Myocyte (in vitro differentiated cells): ENCODE results near the gene VSTM2L. TPM values are rescaled to one million over a fixed set of nuclear protein-coding genes. Genes with fewer than 3 reads are reported as not detected.
A peak's percentile ranks its signal among the peaks of the same experiment; 100 is the strongest.
"Not testable (repeated sequence)": the region's sequence is repeated elsewhere in the genome, so short reads cannot be mapped to it uniquely, and the experiment has no call there.

Experiments used
- DNase-seq: peaks from one replicate; pipeline ENCODE4 v3.0.0-alpha.2; 2012; ENCODE audit warnings: low read depth
- total RNA-seq: library from RNA; depleted of rRNA; stranded (reverse); fragments of >200 nt; gene quantifications from 2 replicates; pipeline ENCODE4 v1.2.3, GENCODE V29; 2014

VSTM2L gene
- total RNA-seq, 1 donor from 2014 or later: 77.5 TPM

DNA sequence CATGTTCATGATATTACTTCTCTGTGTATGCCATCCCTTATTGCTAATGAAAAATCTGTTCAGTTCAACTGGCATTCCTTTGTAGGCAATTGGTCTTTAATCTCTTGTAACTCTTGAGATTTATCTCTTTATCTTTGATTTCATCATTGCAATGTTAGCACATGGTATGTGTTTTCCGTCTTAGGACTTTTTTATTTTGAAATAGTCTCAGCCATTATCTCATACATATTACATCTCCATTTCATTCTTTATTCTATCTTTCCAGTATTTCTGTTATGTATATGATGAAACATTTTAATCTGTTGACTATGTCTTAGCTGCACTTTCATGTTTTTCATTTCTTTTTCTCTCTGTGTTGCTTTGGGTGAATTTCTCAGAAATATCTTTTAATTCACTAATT, 58.1 kb downstream of the VSTM2L start:
- no peak for DNase-seq

DNA sequence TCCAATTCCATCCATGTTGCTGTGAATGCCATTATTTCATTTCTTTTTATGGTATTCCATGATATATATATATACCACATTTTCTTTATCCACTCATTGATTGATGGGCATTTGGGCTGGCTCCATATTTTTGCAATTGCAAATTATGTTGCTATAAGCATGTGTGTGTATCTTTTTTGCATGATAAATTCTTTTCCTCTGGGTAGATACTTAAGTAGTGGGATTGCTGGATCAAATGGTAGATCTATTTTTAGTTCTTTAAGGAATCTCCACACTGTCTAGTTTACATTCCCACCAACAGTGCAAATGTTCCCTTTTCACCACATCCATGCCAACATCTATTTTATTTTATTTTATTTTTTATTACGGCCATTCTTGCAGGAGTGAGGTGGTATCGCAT, 60.6 kb downstream of the VSTM2L start:
- DNase-seq: not testable (repeated sequence)

GRCh38 chr20:37968841-37969401, 66.0 kb downstream of the VSTM2L start:
- peak; percentile 77 for DNase-seq

DNA sequence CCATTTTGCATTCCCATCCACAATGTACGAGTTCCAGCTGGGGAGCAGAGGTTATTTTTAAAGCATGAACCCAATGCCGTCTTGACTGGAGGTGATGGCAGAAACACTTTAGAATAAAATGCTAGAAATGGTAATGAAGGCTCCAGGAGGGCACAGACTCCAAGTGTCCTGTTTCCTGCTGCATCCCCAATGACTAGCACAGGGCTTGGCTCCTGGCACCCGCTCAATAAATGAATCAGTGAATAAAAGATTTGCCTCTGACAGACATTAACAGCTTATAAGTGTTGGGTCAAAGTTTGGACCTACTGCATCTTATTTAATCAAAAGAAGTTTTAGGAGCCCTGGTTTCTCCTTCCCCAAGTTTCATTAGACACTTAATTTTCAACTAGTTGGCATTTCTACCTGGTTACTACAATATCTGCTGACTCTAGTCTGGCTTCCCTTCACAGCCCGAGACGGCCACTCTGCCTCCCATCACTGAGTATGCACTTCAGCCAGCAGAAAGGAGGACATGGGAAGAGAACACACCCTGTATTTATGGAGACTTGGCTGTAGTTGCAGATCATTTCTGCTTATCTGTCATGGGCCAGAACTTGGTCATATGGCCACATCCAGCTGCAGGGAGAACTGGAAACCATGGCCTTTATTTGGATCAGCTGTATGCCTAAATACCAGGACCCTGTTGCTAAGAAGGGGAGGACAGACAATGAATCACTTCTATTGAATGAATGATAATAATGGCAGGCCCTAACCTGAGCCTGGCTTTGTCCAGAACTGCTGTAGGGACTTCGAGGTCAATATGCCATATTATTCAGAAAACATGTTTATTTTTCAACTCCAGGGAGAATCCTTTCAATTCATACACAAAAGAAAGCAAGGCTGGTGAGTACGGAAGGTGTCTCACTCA, 67.3 kb downstream of the VSTM2L start:
- DNase-seq: peak; percentile 41

DNA sequence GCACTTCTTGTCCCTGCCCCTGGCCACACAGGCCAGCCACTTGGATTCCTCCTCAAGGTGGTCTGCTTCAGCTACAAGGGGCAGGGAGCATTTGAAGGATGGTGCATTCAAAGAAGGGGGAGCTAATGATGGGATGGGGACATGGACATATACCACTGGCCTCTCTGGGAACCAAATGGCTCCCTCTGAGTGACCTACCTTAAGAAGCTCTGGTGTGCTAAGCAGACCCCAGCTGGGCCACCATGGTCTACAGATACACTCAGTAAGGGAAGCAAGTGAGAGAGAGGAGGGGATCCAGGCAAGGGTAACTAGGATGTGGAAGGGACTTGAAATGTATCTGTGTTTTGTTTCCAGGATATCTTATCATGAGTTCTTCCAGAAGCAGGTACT, 67.9 kb downstream of the VSTM2L start:
- DNase-seq: no peak

DNA sequence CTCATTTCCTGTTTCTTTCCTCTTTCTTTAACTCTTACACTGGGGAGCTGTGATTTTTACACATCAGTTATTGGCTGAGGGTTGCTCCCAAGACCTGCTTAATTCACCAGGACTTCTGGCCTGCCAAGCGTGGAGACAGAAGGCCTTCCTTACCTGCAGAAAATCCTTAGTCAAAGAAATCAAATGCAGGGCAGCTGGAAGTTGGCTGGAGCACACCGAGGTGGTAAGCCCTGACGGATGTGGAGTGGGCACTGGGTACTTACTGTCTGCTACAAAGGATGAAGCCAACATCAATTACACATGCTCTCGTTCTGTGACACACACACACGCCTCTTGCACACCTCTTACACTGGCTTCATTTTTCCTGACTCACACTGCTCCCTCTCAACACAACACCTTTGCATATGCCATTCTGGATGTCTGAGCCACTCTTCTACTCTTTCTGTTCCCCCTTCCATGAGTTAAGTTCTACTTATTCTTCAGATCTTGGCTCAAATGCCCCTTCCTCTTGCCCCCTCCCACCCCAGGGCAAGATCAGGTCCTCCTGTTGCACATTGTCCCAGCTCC, 68.7 kb downstream of the VSTM2L start:
- DNase-seq: no peak

DNA sequence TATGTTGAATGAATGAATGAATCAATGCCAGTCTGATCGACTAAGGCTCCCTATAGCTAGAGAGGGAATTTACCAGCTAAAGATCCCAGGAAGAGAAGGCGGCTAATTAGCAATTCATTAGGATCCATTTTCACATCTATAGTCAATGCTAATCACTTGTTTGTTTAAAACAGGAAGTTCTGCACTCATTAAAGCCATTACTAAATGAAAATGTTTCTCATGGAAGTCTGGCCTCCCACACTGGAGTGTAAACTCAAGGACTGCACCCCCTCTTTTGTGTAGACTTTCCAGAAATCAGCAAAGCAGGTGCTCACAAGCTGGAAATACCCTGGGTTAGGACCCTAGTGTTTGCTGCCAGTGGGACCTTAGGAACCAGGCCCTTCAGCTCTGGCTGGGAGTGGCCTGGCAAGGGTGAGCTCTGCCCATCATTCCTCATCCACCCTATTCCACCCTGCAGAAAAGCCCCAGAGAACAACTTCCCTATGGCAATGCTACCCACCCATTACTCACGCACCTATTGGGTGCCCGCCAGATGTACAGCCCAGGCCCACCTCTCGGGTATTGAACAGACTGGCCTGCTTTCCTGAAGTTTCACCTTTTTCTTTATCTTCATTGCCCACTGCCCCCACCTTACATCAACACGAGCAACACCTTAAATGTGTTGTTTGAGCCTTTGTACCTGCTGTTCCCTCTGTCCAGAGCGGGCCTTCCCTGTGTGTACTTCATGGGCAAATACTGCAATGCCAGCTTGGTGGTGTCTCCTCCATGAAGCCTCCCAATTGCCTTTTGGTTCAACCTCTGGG, 69.5 kb downstream of the VSTM2L start:
- DNase-seq: no peak

GRCh38 chr20:37973059-37973910, 70.4 kb downstream of the VSTM2L start:
- no peak for DNase-seq

GRCh38 chr20:37976887-37977286, 74.0 kb downstream of the VSTM2L start:
- no peak for DNase-seq

- no peak for DNase-seq
These were observed 74.4 kb downstream of the VSTM2L start for GRCh38 chr20:37977338-37977737.

DNA sequence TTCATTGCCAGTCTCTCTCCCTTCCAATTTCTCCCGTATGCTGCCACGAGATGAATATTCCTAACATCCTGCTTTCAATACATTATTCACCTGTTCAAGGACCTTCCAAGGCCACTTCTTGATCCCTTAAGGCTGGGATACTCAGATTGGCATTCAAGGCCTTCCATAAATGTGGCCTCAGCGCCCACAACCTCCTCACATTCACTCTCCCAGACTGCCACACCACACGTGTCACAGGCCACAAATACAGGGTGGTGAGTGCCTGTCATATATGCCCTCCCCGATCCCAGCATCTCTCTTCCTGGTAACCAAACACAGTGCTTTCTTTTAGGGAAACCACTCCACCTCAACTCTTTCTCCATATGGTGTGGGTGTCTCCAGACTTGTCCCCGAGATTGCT, 74.9 kb downstream of the VSTM2L start:
- DNase-seq: peak; percentile 91

GRCh38 chr20:37979021-37979985, 76.4 kb downstream of the VSTM2L start:
- no peak for DNase-seq

GRCh38 chr20:37980383-37980782, 77.5 kb downstream of the VSTM2L start:
- DNase-seq: no peak

GRCh38 chr20:37980876-37981275, 77.9 kb downstream of the VSTM2L start:
- DNase-seq: no peak

- DNase-seq: no peak
These were observed 78.6 kb downstream of the VSTM2L start for GRCh38 chr20:37981568-37981967.

GRCh38 chr20:37983286-37983685, 80.4 kb downstream of the VSTM2L start:
- no peak for DNase-seq

- no peak for DNase-seq
These were observed 81.3 kb downstream of the VSTM2L start for GRCh38 chr20:37984018-37984785.

DNA sequence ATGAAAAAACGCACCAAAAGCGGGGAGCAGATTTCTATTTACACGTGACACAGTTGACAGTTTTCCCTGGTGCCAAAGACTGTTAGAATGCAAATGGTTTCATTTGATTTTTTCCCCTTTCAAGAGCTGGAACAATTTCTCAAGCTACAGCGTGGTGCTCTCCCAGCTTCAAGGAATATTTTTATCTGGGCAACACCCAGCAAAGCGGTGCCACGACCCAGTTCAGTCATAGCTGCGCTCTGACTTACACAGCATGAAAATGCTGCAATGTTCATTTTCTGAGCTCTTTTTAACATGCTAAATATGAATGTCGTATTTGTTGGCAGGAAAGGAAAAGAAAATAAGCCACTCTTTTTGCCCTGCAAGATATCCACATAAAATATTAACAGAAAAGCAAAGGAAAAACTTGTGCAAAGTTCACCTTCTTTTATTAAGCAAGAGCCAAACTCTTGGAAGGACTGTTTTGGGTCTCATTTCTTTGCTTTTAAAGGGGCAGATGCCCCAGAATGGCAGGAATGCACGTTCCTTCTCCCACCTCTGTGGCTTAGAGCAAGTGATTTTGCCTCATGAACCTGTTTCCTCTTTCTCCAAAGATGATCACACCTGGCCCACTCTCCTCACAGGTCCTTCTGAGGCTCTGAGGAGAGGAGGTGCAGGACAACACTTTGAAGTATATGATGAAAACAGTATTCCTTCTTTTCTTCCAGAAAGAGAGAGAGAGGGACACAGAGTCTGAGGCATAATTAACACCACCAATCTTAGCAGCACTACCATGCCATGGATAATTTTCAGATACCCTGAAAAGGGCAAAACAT, 83.3 kb downstream of the VSTM2L start:
- DNase-seq: no peak
